ENCODE data around the gene SPRING1. TPM values are rescaled to one million over a fixed set of nuclear protein-coding genes. Genes with fewer than 3 reads are reported as not detected.

Gene SPRING1
- total RNA-seq, 1 experiment from 2014 or later = 44.2 TPM

DNA sequence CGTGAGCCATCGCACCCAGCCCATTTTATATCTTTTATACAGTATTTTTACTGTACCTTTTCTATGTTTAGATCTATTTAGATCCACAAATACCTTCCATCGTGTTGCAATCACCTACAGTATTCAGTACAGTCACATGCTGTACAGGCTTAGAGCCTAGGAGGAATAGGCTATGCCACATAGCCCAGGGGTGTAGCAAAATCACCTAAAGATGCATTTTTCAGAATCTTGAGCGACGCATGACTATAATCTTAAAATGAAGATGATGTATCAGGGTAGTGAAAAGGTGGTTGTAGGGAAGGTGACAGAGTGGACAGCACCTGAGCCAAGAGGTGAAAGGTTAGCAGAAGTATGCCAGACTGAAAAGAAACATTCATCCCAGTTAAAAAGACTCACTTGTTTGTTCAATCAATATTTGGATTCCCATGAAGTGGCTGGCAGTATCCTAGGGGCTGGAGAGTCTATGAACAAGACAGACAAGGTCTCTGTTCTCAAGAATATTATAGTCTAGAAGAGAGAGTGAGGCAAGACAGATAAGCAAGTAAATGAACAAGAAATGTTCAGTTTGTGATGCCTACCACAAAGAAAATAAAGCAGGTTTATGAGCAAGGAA, 3.6 kb downstream of the SPRING1 start:
- Histone ChIP-seq H3K79me2 (ENCODE audit: insufficient read depth, low read length) (peaks cover 11% of the 10 kb centered on the region; the same call in 1 of the 2 replicates), H3K23ac (ENCODE audit: insufficient read length, low read depth, low read length) (no peak overlapping the region), H3K4ac (ENCODE audit: low read depth, low read length) (no peak overlapping the region), H2BK120ac (ENCODE audit: low read depth, low read length, poor library complexity, severe bottlenecking) (no peak overlapping the region), H2AK5ac (ENCODE audit: insufficient read length, low read length) (no peak overlapping the region), H2AFZ (ENCODE audit: low read length) (no peak overlapping the region), H3K9me3 (ENCODE audit: control insufficient read depth, low read depth, low read length) (no peaks in the 10 kb centered on the region), H3K79me1 (ENCODE audit: insufficient read depth, low read depth, low read length, poor library complexity, severe bottlenecking) (no peaks in the 10 kb centered on the region), H3K9ac (ENCODE audit: extremely low read depth, insufficient read length, low read length) (no peak overlapping the region), H4K5ac (ENCODE audit: insufficient read length, low read depth, low read length) (no peak overlapping the region), H3K14ac (ENCODE audit: insufficient read depth, low read length) (no peak overlapping the region), H3K23me2 (ENCODE audit: insufficient read length, low read depth, low read length, poor library complexity, severe bottlenecking) (peaks cover 16% of the 10 kb centered on the region), H2BK5ac (ENCODE audit: insufficient read length, low read length) (no peak overlapping the region), H3K18ac (ENCODE audit: insufficient read length, low read depth, low read length) (no peak overlapping the region), H2BK20ac (ENCODE audit: low read depth, low read length, poor library complexity, severe bottlenecking) (no peak overlapping the region), H3K27me3 (ENCODE audit: insufficient read depth, low read length) (no peaks in the 10 kb centered on the region), H2BK12ac (ENCODE audit: insufficient read length, low read depth, low read length) (no peak overlapping the region), H3K27ac (ENCODE audit: insufficient read length, low read depth, low read length) (no peak overlapping the region), H4K20me1 (ENCODE audit: control insufficient read depth, insufficient read depth, insufficient read length) (no peaks in the 10 kb centered on the region), H2BK15ac (ENCODE audit: low read depth, low read length) (no peak overlapping the region), H3T11ph (ENCODE audit: low read length) (no peak overlapping the region), H3K4me2 (ENCODE audit: insufficient read depth, insufficient read length, low read length) (no peak overlapping the region), H4K91ac (ENCODE audit: insufficient read length, low read depth, low read length) (no peak overlapping the region), H3K4me1 (ENCODE audit: insufficient read depth, low read length) (no peaks in the 10 kb centered on the region; the same call in 1 of the 2 replicates), H4K8ac (replicated peaks; ENCODE audit: insufficient read length, low read depth, low read length) (no peak overlapping the region), H3K56ac (ENCODE audit: insufficient read length, low read depth, low read length) (no peak overlapping the region)
- Mint-ChIP-seq H3K36me3 (ENCODE audit: insufficient read depth in 1 of 3, low read depth in 3 of 3) (peaks cover 6 to 19% (median 18%) of the 10 kb centered on the region in 3 experiments; a peak in 5 of 7 replicates), H3K9me3 (no peaks in the 10 kb centered on the region; a peak in 1 of 5 replicates), H3K27me3 (ENCODE audit: low read depth) (no peaks in the 10 kb centered on the region; the same call in 1 of the 2 replicates), H3K4me1 (peaks cover 15 to 17% of the 10 kb centered on the region in 2 experiments), H3K4me3 (no peak overlapping the region), H3K27ac (0 out of 7 replicates have a peak overlapping the region, but pooled peaks of 1 of the 3 experiments have one; percentile 34)
- TF ChIP-seq, protein P1, sequence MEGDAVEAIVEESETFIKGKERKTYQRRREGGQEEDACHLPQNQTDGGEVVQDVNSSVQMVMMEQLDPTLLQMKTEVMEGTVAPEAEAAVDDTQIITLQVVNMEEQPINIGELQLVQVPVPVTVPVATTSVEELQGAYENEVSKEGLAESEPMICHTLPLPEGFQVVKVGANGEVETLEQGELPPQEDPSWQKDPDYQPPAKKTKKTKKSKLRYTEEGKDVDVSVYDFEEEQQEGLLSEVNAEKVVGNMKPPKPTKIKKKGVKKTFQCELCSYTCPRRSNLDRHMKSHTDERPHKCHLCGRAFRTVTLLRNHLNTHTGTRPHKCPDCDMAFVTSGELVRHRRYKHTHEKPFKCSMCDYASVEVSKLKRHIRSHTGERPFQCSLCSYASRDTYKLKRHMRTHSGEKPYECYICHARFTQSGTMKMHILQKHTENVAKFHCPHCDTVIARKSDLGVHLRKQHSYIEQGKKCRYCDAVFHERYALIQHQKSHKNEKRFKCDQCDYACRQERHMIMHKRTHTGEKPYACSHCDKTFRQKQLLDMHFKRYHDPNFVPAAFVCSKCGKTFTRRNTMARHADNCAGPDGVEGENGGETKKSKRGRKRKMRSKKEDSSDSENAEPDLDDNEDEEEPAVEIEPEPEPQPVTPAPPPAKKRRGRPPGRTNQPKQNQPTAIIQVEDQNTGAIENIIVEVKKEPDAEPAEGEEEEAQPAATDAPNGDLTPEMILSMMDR (conservative IDR thresholded peaks at IDR 0.05) = no peak
- DNase-seq = no peak
- no CpG with 5 or more reads among the region's 5 CpGs for WGBS (ENCODE audit: extremely low coverage, insufficient read length, low lambda C conversion rate)
